Measurements from ENCODE around the gene ANKS1B.

GRCh38 chr12:98697209-98697608 is 1287.5 kb downstream of the ANKS1B start:
- no peak for TF ChIP-seq CTCF (tag by site-specific recombination; IDR thresholded peaks at IDR 0.05)
- TF ChIP-seq KLF8 (tag by site-specific recombination; IDR thresholded peaks at IDR 0.05) = no peak
- no peak for TF ChIP-seq ZNF274 (IDR thresholded peaks at IDR 0.05; ENCODE audit: low read length)
- no peak for TF ChIP-seq ZNF274 (tag by site-specific recombination; IDR thresholded peaks at IDR 0.05; ENCODE audit: borderline replicate concordance)
- TF ChIP-seq FEZF1 (tag by site-specific recombination; IDR thresholded peaks at IDR 0.05) = no peak
- no peak for TF ChIP-seq REST (tag by site-specific recombination; IDR thresholded peaks at IDR 0.05)
- TF ChIP-seq SETDB1 (IDR thresholded peaks at IDR 0.05; ENCODE audit: insufficient read length, low read length) = no peak
- no peak for TF ChIP-seq ZBTB26 (tag by site-specific recombination; optimal IDR thresholded peaks at IDR 0.05)
- no peak for TF ChIP-seq ZNF292 (tag by site-specific recombination; IDR thresholded peaks at IDR 0.05; ENCODE audit: borderline replicate concordance, low read depth)

All from HEK293 (cell line).